Stimulated activated naive CD8-positive, alpha-beta T cell treated with anti-CD3 and anti-CD28 coated beads, Interleukin-15, Interleukin-2, amounts not matched to agents 100 U/mL and 50 U/mL, for 24 hours (primary cell): ENCODE data around the gene CPT2.

Source experiments
- ATAC-seq: fragments of 150-1000 bp; cut with Tn5 transposase; one replicate; pipeline ENCODE4 v1.10.0; 2021
- DNase-seq: peaks from one replicate; pipeline ENCODE4 v3.0.0; 2021

Gene CPT2

GRCh38 chr1:53196485-53197290 is at the start of gene CPT2:
Gene CPT2 (plus strand): TSS chr1:53196824. CDS start chr1:53196944, 120 bp downstream.
- DNase-seq: peak; percentile 95
- peak; percentile 100 for ATAC-seq

DNA sequence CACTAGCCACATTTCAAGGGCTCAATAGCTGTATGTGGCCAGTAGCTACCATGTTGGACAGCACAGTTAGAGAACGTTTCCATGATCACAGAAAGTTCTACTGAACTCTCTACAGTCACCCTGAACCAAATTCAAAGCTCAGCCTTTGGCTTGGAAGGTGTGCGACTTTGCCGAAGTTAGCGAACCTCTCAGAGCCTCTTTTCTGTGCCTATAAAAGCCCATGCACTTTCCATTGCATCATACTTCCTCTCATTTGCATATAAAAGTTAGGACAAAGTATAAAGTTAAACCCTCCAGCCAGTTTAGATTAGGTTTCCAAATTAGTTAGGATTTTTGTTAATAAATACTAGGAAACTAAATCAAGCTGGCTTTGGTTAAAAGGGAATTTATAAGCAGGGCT is 49.5 kb upstream of the CPT2 start:
- no peak for DNase-seq
- ATAC-seq: no peak

DNA sequence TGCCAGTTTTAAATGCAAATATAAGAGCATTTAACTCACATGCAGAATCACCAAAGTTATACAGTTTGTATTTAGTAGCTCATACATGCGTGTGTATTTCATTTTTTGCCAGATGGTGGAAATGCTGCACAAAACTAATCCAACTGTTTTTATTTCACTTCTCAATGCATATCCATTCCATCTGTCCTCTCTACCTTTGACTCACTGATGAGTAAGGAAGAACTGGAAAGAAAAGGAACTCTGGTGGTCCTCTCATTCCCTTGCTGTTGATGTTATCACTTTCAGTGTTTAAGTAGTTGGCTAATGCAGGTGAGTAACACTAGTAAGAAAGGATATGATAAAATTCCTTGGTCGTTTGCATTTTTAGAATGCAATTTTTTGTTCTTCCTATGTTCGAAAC is 48.5 kb upstream of the CPT2 start:
- DNase-seq: no peak
- ATAC-seq: no peak

DNA sequence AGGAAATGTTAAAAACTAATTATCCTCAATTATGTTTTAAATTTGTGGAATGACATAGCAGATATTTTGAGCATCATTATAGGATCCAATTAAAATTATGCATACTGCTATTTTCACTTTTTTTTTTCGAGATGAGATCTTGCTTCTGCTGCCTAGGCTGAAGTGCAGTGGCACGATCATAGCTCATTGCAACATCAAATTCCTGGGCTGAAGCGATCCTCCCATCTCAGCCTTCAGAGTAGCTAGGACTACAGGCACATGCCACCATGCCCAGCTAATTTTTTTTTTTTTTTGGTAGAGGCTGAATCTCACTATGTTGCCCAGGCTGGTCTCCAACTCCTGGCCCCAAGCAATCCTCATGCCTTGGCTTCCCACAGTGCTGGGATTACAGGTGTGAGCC is 42.9 kb upstream of the CPT2 start:
- DNase-seq: no peak
- ATAC-seq: no peak

DNA sequence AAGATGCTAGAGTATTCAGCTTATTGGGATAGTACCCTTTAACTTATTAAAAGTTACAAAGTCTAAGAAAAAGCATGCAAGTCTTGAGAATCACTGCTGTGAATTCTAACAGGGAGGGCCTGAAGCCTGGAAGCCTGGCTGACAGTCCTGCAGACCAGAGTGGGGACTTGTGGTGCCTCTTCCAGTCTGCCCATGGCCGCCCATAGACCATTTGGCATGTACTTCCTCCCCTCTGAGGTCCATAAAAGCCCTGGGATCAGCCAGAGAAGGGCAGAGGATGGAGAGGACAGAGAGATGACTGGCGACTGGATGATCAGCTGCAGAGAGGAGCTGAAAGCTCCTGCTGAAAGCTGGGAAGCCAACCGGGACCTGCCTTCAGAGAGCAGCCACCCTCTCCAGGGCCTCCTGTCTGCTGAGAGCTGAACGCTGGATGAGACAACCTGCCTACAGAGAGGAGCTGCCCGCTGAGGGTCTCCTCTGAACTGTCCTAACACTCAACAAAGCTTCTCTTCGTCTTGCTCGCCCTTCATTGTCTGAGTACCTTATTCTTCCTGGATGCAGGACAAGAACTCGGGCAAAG is 41.7 kb upstream of the CPT2 start:
- DNase-seq (no peak), ATAC-seq (no peak)

DNA sequence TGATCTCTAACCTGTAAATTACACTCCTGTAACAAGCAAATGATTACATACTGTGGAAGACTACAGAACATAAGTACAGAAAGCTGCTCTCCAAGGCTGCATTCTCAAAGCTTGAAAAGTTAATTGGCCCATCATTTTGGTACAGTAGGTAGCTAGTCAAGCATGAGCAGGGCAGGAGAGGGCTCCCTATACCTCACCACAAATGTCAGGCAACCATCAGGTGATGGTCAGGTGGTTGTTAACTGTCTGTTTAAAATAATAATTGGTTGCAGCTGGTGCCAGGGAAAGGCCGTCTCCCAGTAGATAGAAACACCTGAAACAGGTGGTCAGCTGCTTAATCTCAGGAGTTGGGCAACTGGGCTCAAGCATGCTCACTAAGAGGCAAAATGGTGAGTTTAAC is 41.1 kb upstream of the CPT2 start:
- DNase-seq (no peak), ATAC-seq (no peak)

DNA sequence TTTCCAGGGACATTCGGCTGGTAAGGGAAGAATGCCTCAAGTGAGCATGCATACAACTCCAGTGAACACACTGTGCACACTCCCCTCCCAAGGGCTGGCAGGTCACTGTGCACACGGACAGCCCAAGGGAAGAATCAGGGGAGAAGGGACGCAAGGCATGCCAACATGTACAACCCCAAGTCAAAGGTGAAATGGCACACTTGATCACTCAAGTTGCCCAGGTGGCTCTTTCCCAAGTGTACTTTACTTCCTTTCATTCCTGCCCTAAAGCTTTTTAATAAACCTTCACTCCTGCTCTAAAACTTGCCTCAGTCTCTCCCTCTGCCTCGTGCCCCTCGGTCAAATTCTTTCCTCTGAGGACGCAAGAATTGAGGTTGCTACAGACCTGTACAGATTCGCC is 40.7 kb upstream of the CPT2 start:
- DNase-seq (no peak), ATAC-seq (no peak)

GRCh38 chr1:53156783-53157182 is 39.8 kb upstream of the CPT2 start:
- ATAC-seq (no peak), DNase-seq (no peak)

- DNase-seq (no peak), ATAC-seq (no peak)
Observed at GRCh38 chr1:53158900-53159299, 37.7 kb upstream of the CPT2 start.

DNA sequence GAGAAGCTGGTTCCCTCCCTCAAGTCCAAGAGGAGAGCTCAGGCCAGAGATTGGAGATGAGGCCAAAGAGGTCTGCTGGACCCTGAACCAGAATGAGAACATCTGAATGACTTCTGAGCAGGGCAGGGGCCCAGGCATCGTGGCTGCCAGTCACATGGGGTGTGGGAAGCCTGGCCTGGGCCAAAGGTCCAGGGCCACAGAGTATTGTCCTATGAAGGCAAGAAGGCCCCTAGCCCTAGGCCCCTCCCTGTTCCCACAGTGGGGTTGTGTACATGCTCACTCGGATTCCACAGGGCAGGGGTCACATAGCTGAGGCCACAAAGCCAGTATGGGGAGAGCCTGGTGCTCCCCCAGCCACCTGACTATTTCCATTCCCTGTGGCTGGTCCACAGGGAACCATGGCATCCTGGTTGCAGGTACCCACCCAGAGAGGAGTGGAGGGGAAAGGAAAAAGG is 35.7 kb upstream of the CPT2 start:
- no peak for DNase-seq

DNA sequence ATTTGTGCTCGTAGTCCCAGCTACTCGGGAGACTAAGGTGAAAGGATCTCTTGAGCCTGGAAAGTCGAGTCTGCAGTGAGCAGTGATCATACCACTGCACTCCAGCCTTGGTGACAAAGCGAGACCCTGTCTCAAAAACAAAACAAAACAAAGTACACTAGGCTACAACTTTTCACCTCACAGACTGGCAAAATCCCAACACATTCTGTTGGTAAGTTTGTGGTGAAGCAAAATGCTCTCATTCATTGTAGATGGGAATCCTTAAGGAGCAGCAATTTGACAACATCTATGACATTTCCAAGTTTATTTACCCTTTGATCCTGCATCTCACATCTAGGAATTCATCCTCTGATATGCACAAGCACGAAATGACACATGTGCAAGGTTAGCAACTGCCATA is 34.0 kb upstream of the CPT2 start:
- ATAC-seq (no peak), DNase-seq (no peak)

More for the DNA sequence above, 35.7 kb upstream of the CPT2 start:
- ATAC-seq: no peak

- DNase-seq: no peak
- no peak for ATAC-seq
Observed at GRCh38 chr1:53163291-53163768, 33.3 kb upstream of the CPT2 start.

GRCh38 chr1:53165408-53165961 is 31.1 kb upstream of the CPT2 start:
- ATAC-seq: no peak
- DNase-seq: no peak

GRCh38 chr1:53166366-53166765 is 30.3 kb upstream of the CPT2 start:
- DNase-seq (no peak), ATAC-seq (no peak)

DNA sequence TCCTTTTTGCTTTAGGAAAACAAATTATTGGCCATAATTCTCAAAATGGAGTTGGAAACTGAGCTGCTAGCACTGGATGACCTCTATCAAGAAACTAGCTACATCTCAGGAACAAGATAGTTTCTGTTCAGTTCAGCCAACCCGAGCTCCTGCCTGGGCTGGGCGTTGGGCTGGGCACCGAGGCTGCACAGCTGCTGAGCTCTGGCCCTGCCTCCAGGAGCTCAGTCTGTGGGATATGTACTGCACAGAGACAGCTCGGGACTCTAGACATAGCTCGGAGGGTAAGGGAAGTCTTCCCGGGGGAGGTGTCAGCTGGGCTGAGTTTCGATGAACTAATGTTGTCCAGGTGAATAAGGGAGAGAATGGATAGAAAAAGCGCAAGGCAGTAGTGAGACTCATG is 29.7 kb upstream of the CPT2 start:
- DNase-seq (no peak), ATAC-seq (no peak)

DNA sequence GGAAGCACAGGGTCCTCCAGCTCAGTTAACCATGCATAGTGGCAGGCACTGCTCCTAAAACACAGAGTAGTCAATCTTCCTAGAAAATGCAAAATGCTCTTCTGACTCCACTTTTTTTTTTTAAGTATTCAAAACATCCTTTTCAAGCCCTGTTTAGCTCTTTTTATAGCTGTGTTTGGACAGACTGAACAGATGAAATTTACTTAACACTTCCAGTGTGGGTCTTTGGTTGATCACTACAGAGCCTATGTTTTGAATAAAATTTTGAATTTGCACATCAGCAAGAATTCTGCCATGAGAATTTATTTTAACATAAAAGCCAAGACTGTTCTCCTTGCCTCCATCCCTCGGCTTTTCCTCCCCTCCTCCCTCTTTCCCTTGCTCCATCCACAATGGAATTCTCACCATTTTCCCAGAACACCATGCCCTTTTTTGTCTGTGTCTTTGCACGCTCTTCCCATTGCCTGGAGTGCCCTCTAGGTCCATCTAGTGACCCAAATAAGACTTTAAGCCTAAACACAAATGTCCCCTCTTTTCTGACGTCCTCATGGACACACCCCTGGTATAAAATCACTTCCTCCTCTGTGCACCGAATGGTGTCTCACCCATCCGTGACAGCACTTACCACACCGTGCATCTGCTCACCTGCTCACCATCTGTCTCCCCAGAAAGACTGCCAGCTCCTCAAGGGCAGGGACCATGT is 24.0 kb upstream of the CPT2 start:
- no peak for DNase-seq
- ATAC-seq: no peak

GRCh38 chr1:53174971-53175913 is 21.4 kb upstream of the CPT2 start:
- no peak for DNase-seq
- ATAC-seq: no peak

DNA sequence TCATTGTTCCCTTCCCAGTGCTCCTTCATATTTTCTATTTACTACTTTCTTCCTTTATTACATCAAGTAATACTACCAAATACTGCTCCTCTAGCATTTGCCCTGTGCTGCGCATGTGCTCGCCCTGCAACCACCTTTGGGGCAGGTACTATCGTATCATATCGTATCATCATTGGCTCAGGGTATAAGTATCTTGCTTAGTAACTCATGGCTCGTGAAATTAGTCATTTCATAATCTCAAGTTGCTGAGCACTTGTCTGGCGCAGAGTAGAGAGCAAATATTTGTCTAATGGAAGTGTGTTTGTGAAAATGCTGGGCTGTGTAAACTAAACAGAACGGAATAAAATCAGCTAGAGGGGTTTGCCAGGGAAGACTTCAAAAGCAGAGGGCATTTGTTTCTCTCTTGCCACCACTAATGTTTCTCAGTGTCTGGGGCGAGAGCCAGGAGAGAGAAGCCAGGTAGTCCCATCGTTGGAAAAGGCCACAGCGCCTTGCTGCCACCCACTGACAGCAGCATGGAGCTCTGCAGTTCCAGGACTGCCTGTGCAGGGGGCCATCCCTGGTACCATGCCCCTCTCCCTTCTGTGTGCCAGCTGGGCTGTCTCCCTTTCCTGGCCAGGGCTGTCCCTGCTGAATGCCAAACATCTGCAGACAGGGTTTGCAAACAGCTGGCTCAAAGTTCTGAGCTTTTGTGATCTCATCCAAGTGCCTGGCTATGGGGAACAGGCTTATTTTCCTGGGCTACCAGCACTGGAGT is 20.0 kb upstream of the CPT2 start:
- ATAC-seq: no peak
- no peak for DNase-seq

GRCh38 chr1:53180226-53180625 is 16.4 kb upstream of the CPT2 start:
- DNase-seq (no peak), ATAC-seq (no peak)

GRCh38 chr1:53180951-53181350 is 15.7 kb upstream of the CPT2 start:
- DNase-seq (no peak), ATAC-seq (no peak)

- DNase-seq: peak; percentile 88
- ATAC-seq: peak; percentile 56
Observed at GRCh38 chr1:53182111-53182593, 14.5 kb upstream of the CPT2 start.
